HepG2 (cell line): ENCODE results near the gene RNF38. TPM values are rescaled to one million over a fixed set of nuclear protein-coding genes. Genes with fewer than 3 reads are reported as not detected.
A peak's percentile ranks its signal among the peaks of the same experiment; 100 is the strongest.

Source experiments
- BHLHE40 ChIP-seq: IDR thresholded peaks from 2 replicates; pipeline ENCODE4 v1.6.1; 2011; ENCODE audit warnings: low read length, improper control_type of control experiment
- DRAP1 ChIP-seq: IDR thresholded peaks from 2 replicates; pipeline ENCODE4 v1.6.1; 2016; ENCODE audit warnings: missing genetic modification reagents, missing compliant biosample characterization
- FOXA3 ChIP-seq: IDR thresholded peaks from 2 replicates; pipeline ENCODE4 v1.6.1; 2016; ENCODE audit warnings: missing genetic modification reagents, missing compliant biosample characterization
- GATAD2A ChIP-seq: IDR thresholded peaks from 2 replicates; pipeline ENCODE4 v1.6.1; 2016
- KLF12 ChIP-seq: sonication (generic); formaldehyde crosslinking; IDR thresholded peaks from 2 replicates; pipeline ENCODE4 v1.4.0; 2020; ENCODE audit warnings: missing genetic modification reagents, borderline replicate concordance
- LCORL ChIP-seq, 2 experiments: fragments of 450-650 bp in 1 of 2; sonication (generic) in 1 of 2; formaldehyde crosslinking in 1 of 2; IDR thresholded peaks; 2 replicates each; pipeline versions ENCODE4 v1.5.0 to v1.6.1; 2017 to 2020; ENCODE audit warnings: antibody characterized with exemption in 1 of 2, missing genetic modification reagents in 1 of 2
- ONECUT2 ChIP-seq: sonication (generic); formaldehyde crosslinking; IDR thresholded peaks from 2 replicates; pipeline ENCODE4 v1.4.0; 2020; ENCODE audit warnings: missing genetic modification reagents
- PHF21A ChIP-seq: sonication (generic); formaldehyde crosslinking; IDR thresholded peaks from 2 replicates; pipeline ENCODE4 v1.5.0; 2020; ENCODE audit warnings: mild to moderate bottlenecking, missing genetic modification reagents
- RAD51 ChIP-seq: fragments of 450-650 bp; IDR thresholded peaks from 2 replicates; pipeline ENCODE4 v1.6.1; 2016; ENCODE audit warnings: borderline replicate concordance
- RXRB ChIP-seq: IDR thresholded peaks from 2 replicates; pipeline ENCODE4 v1.6.1; 2016; ENCODE audit warnings: borderline replicate concordance, missing genetic modification reagents, missing compliant biosample characterization
- SAP130 ChIP-seq: IDR thresholded peaks from 2 replicates; pipeline ENCODE4 v1.6.1; 2016; ENCODE audit warnings: low read depth
- SOX13 ChIP-seq, 3 experiments: fragments of 450-650 bp in 1 of 3; sonication (generic) in 1 of 3; formaldehyde crosslinking in 1 of 3; IDR thresholded peaks in 2 of 3; conservative IDR thresholded peaks in 1 of 3; 2 replicates each; pipeline versions ENCODE4 v1.5.0 to v1.6.1; 2016 to 2020; ENCODE audit warnings: antibody characterized with exemption in 1 of 3, mild to moderate bottlenecking in 1 of 3, missing compliant biosample characterization in 1 of 3, missing genetic modification reagents in 1 of 3, moderate library complexity in 1 of 3
- SOX6 ChIP-seq, 2 experiments: fragments of 450-650 bp in 1 of 2; sonication (generic) in 1 of 2; formaldehyde crosslinking in 1 of 2; IDR thresholded peaks; 2 replicates each; pipeline versions ENCODE4 v1.4.0 to v1.6.1; 2017 to 2020; ENCODE audit warnings: antibody characterized with exemption in 1 of 2, mild to moderate bottlenecking in 1 of 2, missing genetic modification reagents in 1 of 2
- TEAD3 ChIP-seq: optimal IDR thresholded peaks from 2 replicates; pipeline ENCODE3; 2016; ENCODE audit warnings: borderline replicate concordance
- ZFX ChIP-seq: sonication (generic); formaldehyde crosslinking; IDR thresholded peaks from 2 replicates; pipeline ENCODE4 v1.4.0; 2020; ENCODE audit warnings: mild to moderate bottlenecking, low read depth, missing genetic modification reagents, moderate library complexity
- ZFY ChIP-seq: sonication (generic); formaldehyde crosslinking; IDR thresholded peaks from 2 replicates; pipeline ENCODE4 v1.4.0; 2020; ENCODE audit warnings: missing genetic modification reagents
- ZNF883 ChIP-seq: sonication (generic); formaldehyde crosslinking; IDR thresholded peaks from 2 replicates; pipeline ENCODE4 v1.5.1; 2020; ENCODE audit warnings: mild to moderate bottlenecking, missing genetic modification reagents; ENCODE audit errors: not compliant biosample characterization
- polyA plus RNA-seq, 8 experiments: library from polyadenylated mRNA; depleted of rRNA in 3 of 8; stranded (reverse) in 7 of 8; unstranded in 1 of 8; fragments of >200 nt; fragmentation: Illumina TruSeq in 4 of 8; extraction: Trizol in 4 of 8; gene quantifications; 2 replicates each; pipeline versions ENCODE4 v1.2.1 to v1.2.3, GENCODE V29; 2011 to 2016; ENCODE audit warnings: low read depth in 4 of 8, missing spikeins in 1 of 8, mixed read lengths in 1 of 8; ENCODE audit not compliant: insufficient read depth in 1 of 8
- total RNA-seq, 5 experiments: library from RNA; depleted of rRNA; stranded (reverse); fragments of >200 nt; fragmentation: Illumina TruSeq; extraction: Trizol; gene quantifications; 2 replicates each; pipeline ENCODE4 v1.2.3, GENCODE V29; 2016; ENCODE audit warnings: low read depth in 1 of 5
- TF ChIP-seq, protein P1 (sequence below): IDR thresholded peaks from 2 replicates; pipeline ENCODE4 v1.6.1; 2012; ENCODE audit warnings: inconsistent platforms
- TF ChIP-seq, protein P2 (sequence below): sonication (generic); formaldehyde crosslinking; IDR thresholded peaks from 2 replicates; pipeline ENCODE4 v1.4.0; 2020; ENCODE audit warnings: mild to moderate bottlenecking, missing genetic modification reagents
- TF ChIP-seq, protein P3 (sequence below): IDR thresholded peaks from 2 replicates; pipeline ENCODE4 v1.4.0; 2020; ENCODE audit warnings: mild to moderate bottlenecking, missing genetic modification reagents

The RNF38 gene
- total and polyA plus RNA-seq, 2 of the 13 experiments (the other 11 are each of a cell fraction or from before 2014, with no cell fraction given), result 9.1 to 32.1 TPM

- peak; percentile 13; the same call in 1 of the 2 replicates for TF ChIP-seq DRAP1 (CRISPR knock-in tag)
- TF ChIP-seq SOX13 (IDR thresholded peaks at IDR 0.05), result no peak
- peak in 1 of 2 experiments; percentile 47; a peak in 1 of 4 replicates for TF ChIP-seq SOX13 (CRISPR knock-in tag; conservative IDR thresholded peaks at IDR 0.05 in 1 of 2, IDR thresholded peaks at IDR 0.05 in 1 of 2)
- TF ChIP-seq BHLHE40, result no peak
- peak; percentile 58 for TF ChIP-seq PHF21A
- TF ChIP-seq SOX6 (IDR thresholded peaks at IDR 0.05), result no peak
- TF ChIP-seq SOX6 (CRISPR knock-in tag; IDR thresholded peaks at IDR 0.05), result peak; percentile 41; the same call in 1 of the 2 replicates
- no peak for TF ChIP-seq ZNF883
- TF ChIP-seq, protein P1, sequence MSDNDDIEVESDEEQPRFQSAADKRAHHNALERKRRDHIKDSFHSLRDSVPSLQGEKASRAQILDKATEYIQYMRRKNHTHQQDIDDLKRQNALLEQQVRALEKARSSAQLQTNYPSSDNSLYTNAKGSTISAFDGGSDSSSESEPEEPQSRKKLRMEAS, result 0 out of 2 replicates have a peak, but pooled peaks have one; percentile 16
- TF ChIP-seq, protein P2, sequence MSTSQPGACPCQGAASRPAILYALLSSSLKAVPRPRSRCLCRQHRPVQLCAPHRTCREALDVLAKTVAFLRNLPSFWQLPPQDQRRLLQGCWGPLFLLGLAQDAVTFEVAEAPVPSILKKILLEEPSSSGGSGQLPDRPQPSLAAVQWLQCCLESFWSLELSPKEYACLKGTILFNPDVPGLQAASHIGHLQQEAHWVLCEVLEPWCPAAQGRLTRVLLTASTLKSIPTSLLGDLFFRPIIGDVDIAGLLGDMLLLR (CRISPR knock-in tag), result no peak
- TF ChIP-seq TEAD3 (CRISPR knock-in tag), result peak; percentile 89
- TF ChIP-seq ZFX (CRISPR knock-in tag), result peak; percentile 76
- no peak for TF ChIP-seq RAD51
- no peak for TF ChIP-seq LCORL (IDR thresholded peaks at IDR 0.05)
- peak; percentile 54; the same call in 1 of the 2 replicates for TF ChIP-seq LCORL (CRISPR knock-in tag; IDR thresholded peaks at IDR 0.05)
- peak; percentile 40; the same call in 1 of the 2 replicates for TF ChIP-seq FOXA3
- 0 out of 2 replicates have a peak, but pooled peaks have one; percentile 34 for TF ChIP-seq KLF12 (CRISPR knock-in tag)
- TF ChIP-seq, protein P3, sequence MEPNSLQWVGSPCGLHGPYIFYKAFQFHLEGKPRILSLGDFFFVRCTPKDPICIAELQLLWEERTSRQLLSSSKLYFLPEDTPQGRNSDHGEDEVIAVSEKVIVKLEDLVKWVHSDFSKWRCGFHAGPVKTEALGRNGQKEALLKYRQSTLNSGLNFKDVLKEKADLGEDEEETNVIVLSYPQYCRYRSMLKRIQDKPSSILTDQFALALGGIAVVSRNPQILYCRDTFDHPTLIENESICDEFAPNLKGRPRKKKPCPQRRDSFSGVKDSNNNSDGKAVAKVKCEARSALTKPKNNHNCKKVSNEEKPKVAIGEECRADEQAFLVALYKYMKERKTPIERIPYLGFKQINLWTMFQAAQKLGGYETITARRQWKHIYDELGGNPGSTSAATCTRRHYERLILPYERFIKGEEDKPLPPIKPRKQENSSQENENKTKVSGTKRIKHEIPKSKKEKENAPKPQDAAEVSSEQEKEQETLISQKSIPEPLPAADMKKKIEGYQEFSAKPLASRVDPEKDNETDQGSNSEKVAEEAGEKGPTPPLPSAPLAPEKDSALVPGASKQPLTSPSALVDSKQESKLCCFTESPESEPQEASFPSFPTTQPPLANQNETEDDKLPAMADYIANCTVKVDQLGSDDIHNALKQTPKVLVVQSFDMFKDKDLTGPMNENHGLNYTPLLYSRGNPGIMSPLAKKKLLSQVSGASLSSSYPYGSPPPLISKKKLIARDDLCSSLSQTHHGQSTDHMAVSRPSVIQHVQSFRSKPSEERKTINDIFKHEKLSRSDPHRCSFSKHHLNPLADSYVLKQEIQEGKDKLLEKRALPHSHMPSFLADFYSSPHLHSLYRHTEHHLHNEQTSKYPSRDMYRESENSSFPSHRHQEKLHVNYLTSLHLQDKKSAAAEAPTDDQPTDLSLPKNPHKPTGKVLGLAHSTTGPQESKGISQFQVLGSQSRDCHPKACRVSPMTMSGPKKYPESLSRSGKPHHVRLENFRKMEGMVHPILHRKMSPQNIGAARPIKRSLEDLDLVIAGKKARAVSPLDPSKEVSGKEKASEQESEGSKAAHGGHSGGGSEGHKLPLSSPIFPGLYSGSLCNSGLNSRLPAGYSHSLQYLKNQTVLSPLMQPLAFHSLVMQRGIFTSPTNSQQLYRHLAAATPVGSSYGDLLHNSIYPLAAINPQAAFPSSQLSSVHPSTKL, result peak; percentile 38; the same call in 1 of the 2 replicates
- TF ChIP-seq RXRB (CRISPR knock-in tag), result 0 out of 2 replicates have a peak, but pooled peaks have one; percentile 29
- no peak for TF ChIP-seq ONECUT2 (CRISPR knock-in tag)
- TF ChIP-seq SAP130 (CRISPR knock-in tag), result peak; percentile 47
- peak; percentile 25; the same call in 1 of the 2 replicates for TF ChIP-seq GATAD2A
- TF ChIP-seq ZFY, result peak; percentile 62
These were observed 80.3 kb downstream of the RNF38 start (continued) for GRCh38 chr9:36319806-36320205.
